IPS DF 6.9 (cell line): ENCODE data around the gene GSTA4.

Source experiments
- DNase-seq: peaks from one replicate; pipeline ENCODE4 v3.0.0-alpha.2; 2013; ENCODE audit warnings: low read depth, low spot score
- H3K27ac ChIP-seq: one replicate; pipeline ENCODE4 v1.5.1; 2013; ENCODE audit warnings: low read length, control low read depth
- H3K27me3 ChIP-seq: 2 replicates; pipeline ENCODE4 v1.6.1; 2013; ENCODE audit warnings: mild to moderate bottlenecking, low read length; ENCODE audit not compliant: control insufficient read depth, insufficient read depth
- H3K36me3 ChIP-seq: 2 replicates; pipeline ENCODE4 v1.6.1; 2013; ENCODE audit warnings: low read length; ENCODE audit not compliant: control insufficient read depth, insufficient read depth
- H3K4me1 ChIP-seq: 2 replicates; pipeline ENCODE4 v1.6.1; 2013; ENCODE audit warnings: low read length; ENCODE audit not compliant: control insufficient read depth, insufficient read depth
- H3K4me3 ChIP-seq: 2 replicates; pipeline ENCODE4 v1.5.1; 2013; ENCODE audit warnings: mild to moderate bottlenecking, low read length
- H3K9me3 ChIP-seq: 2 replicates; pipeline ENCODE4 v1.6.1; 2013; ENCODE audit warnings: low read length, inconsistent platforms; ENCODE audit not compliant: control insufficient read depth, insufficient read depth
- WGBS: extraction: QIAGEN DNeasy Blood & Tissue Kit; methylation state at CpG from one replicate; pipeline ENCODE4 v1.1.7; 2013; ENCODE audit warnings: mixed read lengths, missing lambda C conversion rate; ENCODE audit not compliant: insufficient read length, insufficient coverage; 5-methylcytosine and 5-hydroxymethylcytosine counted together

GSTA4 gene

GRCh38 chr6:52929321-52930164, 65.5 kb downstream of the GSTA4 start:
- WGBS = no CpG with 5 or more reads among the region's 6 CpGs
- no peak for DNase-seq
- Histone ChIP-seq H3K36me3 (no peaks in the 10 kb centered on the region), H3K27ac (no peak overlapping the region), H3K4me1 (no peaks in the 10 kb centered on the region), H3K27me3 (no peaks in the 10 kb centered on the region), H3K9me3 (no peaks in the 10 kb centered on the region), H3K4me3 (no peak overlapping the region)
